Measurements from ENCODE around the gene IL1R2. TPM values are rescaled to one million over a fixed set of nuclear protein-coding genes. Genes with fewer than 3 reads are reported as not detected.

Gene IL1R2
- total RNA-seq, 2 experiments from 2014 or later: 1.1 TPM; not detected in 1

DNA sequence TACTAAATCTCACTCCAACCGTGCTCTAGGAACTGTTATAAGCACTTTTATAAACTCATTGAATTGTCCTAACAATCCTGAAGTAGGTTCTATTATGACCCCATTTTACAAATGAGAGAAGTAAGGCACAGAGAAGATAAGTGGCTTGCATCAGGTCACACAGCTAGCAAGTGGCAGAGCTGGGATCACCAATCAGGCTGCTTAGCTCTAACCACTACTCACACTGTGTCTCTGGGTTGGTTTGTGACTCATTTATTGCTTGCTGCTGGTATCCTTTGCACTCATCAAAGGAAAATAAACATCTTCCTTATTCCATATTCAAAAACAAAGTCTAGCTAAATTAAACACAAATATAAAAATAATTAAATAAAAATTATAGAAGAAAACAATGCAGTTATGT lies 42.5 kb upstream of the IL1R2 start:
- peaks cover 2% of the 10 kb centered on the region for H3K27me3 Mint-ChIP-seq
- intact Hi-C loops (cut with micrococcal nuclease): no loop called here
- peak; percentile 60 for ATAC-seq
- no peak overlapping the region for H3K4me3 Mint-ChIP-seq
- H3K36me3 Mint-ChIP-seq (ENCODE audit: low read depth): no peaks in the 10 kb centered on the region
- H3K4me1 Mint-ChIP-seq (ENCODE audit: low read depth): peaks cover 2% of the 10 kb centered on the region
- H3K27ac Mint-ChIP-seq: no peak overlapping the region
- peak; percentile 9 for DNase-seq
- ChIA-PET POLR2A (no interaction called here), CTCF (no interaction called here)
- TF ChIP-seq, protein P1, sequence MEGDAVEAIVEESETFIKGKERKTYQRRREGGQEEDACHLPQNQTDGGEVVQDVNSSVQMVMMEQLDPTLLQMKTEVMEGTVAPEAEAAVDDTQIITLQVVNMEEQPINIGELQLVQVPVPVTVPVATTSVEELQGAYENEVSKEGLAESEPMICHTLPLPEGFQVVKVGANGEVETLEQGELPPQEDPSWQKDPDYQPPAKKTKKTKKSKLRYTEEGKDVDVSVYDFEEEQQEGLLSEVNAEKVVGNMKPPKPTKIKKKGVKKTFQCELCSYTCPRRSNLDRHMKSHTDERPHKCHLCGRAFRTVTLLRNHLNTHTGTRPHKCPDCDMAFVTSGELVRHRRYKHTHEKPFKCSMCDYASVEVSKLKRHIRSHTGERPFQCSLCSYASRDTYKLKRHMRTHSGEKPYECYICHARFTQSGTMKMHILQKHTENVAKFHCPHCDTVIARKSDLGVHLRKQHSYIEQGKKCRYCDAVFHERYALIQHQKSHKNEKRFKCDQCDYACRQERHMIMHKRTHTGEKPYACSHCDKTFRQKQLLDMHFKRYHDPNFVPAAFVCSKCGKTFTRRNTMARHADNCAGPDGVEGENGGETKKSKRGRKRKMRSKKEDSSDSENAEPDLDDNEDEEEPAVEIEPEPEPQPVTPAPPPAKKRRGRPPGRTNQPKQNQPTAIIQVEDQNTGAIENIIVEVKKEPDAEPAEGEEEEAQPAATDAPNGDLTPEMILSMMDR (IDR thresholded peaks at IDR 0.05): no peak
- H3K9me3 Mint-ChIP-seq: peaks cover 6% of the 10 kb centered on the region

DNA sequence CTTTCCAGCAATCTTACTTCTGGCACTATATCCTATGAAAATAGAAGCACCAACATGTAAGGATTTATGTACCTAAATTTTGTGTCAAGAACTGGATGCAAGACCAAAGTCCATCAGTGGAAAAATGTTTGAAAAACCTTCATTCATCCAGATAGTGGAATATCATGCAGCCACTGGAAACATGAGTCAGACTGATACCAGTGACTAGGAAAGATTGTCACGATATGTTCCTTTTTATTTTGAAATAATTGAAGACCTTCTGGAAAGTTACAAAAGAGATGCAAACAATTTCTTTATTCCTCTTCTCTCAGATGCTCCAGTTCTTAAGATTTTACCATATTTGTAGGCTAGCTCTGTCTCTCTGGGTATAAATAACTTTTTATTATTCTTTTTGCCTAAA lies 40.5 kb upstream of the IL1R2 start:
- DNase-seq (no peak), ATAC-seq (no peak)
- H3K27me3 Mint-ChIP-seq: peaks cover 2% of the 10 kb centered on the region
- H3K36me3 Mint-ChIP-seq (ENCODE audit: low read depth): no peaks in the 10 kb centered on the region
- ChIA-PET POLR2A (no interaction called here), CTCF (no interaction called here)
- no peak overlapping the region for H3K27ac Mint-ChIP-seq
- H3K4me1 Mint-ChIP-seq (ENCODE audit: low read depth): peaks cover 2% of the 10 kb centered on the region
- intact Hi-C loops (cut with micrococcal nuclease): no loop called here
- H3K9me3 Mint-ChIP-seq: peaks cover 6% of the 10 kb centered on the region
- H3K4me3 Mint-ChIP-seq: no peak overlapping the region
- TF ChIP-seq, protein P1 (IDR thresholded peaks at IDR 0.05): no peak

DNA sequence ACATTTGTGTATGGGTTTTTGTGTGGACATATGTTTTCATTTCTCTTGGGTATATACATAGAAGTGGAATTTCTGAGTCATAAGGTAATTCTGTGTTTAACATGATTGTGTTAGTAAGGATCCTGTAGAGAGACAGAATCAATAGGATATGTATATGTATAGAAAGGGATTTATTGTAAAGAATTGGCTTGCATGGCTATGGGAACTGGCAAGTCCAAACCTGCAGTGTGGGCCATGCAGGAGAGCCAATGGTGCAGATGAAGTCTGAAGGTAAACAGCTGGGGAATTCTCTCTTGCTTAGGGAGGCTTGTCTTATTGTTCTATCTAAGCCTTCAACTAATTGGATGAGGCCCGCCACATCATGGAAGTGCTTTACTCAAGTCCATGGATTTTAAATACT lies 39.2 kb upstream of the IL1R2 start:
- DNase-seq: no peak
- ChIA-PET CTCF (interaction anchor here (1.0 kb wide), 1 partner anchor 53 kb away, joined by 3 read pairs; no protein-coding TSS in a partner anchor), POLR2A (no interaction called here)
- peaks cover 7% of the 10 kb centered on the region for H3K9me3 Mint-ChIP-seq
- TF ChIP-seq, protein P1 (IDR thresholded peaks at IDR 0.05): no peak
- H3K4me3 Mint-ChIP-seq: no peak overlapping the region
- no peak overlapping the region for H3K27ac Mint-ChIP-seq
- H3K4me1 Mint-ChIP-seq (ENCODE audit: low read depth): peaks cover 2% of the 10 kb centered on the region
- H3K27me3 Mint-ChIP-seq: peaks cover 2% of the 10 kb centered on the region
- no peaks in the 10 kb centered on the region for H3K36me3 Mint-ChIP-seq (ENCODE audit: low read depth)
- intact Hi-C loops (cut with micrococcal nuclease): no loop called here
- ATAC-seq: no peak

DNA sequence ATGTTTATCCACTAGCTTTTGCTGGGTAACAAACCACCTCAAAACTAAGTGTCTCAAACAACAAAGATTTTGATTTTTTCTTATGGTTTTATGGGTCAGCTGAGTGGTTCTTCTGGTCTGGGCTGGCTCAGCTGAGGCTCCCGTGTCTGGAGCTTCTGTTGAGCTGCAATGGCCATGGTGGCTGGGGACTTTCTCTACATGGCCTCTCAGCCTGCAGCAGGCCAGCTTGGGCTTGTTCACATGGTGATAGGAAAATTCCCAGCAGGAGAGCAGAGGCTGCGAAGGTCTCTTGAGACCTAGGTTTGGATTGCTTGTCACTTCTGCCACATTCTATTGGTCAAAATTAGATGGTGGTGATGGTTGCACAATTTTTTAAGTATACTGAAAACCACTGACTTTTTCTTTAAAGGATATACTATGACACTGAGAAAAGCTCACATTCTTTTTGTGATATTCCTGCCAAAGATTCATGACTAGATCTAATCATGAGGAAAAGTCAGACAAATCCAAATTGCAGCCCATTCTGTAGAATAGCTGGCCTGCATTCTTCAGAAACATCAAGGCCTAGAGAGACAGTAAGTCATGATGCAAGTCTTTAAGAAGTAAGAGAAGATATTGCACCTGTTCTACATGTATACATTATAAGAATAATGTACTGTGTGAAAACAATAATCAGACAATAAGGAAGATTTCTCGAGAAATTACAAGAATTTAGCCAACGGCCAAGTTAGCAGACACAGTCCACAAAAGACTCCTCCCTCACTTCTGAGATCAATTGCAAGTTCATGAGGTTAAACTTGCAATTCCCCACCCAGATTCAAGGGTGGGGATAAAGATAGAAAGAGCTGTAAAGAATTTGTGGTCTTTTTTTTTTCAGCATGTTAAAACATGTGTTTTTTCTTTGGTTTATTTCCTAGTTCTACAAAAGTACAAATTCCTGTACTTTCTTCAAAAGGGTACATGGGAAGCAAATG lies 35.0 kb upstream of the IL1R2 start:
- DNase-seq: no peak
- peaks cover 8% of the 10 kb centered on the region for H3K9me3 Mint-ChIP-seq
- peaks cover 1% of the 10 kb centered on the region for H3K4me1 Mint-ChIP-seq (ENCODE audit: low read depth)
- H3K27ac Mint-ChIP-seq: no peak overlapping the region
- ChIA-PET CTCF (interaction anchor here (2.7 kb wide), 1 partner anchor 73 kb away, joined by 6 read pairs; no protein-coding TSS in a partner anchor), POLR2A (no interaction called here)
- H3K27me3 Mint-ChIP-seq: no peaks in the 10 kb centered on the region
- no peak for ATAC-seq
- TF ChIP-seq, protein P1 (IDR thresholded peaks at IDR 0.05): no peak
- H3K36me3 Mint-ChIP-seq (ENCODE audit: low read depth): no peaks in the 10 kb centered on the region
- H3K4me3 Mint-ChIP-seq: no peak overlapping the region
- intact Hi-C loops (cut with micrococcal nuclease): no loop called here

DNA sequence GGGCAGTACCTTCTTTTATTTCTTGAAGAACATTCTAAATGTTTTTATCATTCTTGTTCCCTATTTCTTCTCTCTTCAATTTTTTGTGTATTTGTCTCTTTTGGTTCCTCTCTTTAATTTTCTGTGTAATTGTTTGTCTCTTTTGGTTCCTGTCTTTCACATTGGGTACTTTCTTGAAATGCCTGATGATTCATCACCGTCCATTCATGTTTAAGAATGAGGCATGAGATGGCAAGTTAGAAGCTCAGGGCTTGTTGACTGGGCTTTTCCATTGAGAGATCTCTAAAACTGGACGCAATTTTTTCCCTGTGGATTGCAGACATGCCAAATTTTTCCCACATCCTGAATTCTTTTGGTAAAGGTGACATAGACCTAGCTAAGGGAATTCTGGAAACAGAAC lies 33.7 kb upstream of the IL1R2 start:
- intact Hi-C loops (cut with micrococcal nuclease): no loop called here
- Mint-ChIP-seq H3K27me3 (no peaks in the 10 kb centered on the region), H3K9me3 (peaks cover 7% of the 10 kb centered on the region), H3K36me3 (ENCODE audit: low read depth) (no peaks in the 10 kb centered on the region), H3K27ac (no peak overlapping the region), H3K4me1 (ENCODE audit: low read depth) (no peaks in the 10 kb centered on the region), H3K4me3 (no peak overlapping the region)
- TF ChIP-seq, protein P1 (IDR thresholded peaks at IDR 0.05): no peak
- CTCF ChIA-PET: interaction anchor here (2.7 kb wide), 1 partner anchor 74 kb away, joined by 6 read pairs; no protein-coding TSS in a partner anchor
- POLR2A ChIA-PET: no interaction called here
- ATAC-seq: no peak
- DNase-seq: no peak
